ENCODE measurements around the gene ANGPTL8.

Gene ANGPTL8

GRCh38 chr19:11221082-11221598 lies 18.3 kb upstream of the ANGPTL8 start:
- Histone ChIP-seq H3K4me3 (ENCODE audit: severe bottlenecking) (no peak overlapping the region), H3K27ac (ENCODE audit: poor library complexity, severe bottlenecking) (no peak overlapping the region), H3K9me3 (ENCODE audit: severe bottlenecking) (peaks cover 9% of the 10 kb centered on the region), H3K4me1 (ENCODE audit: insufficient read depth, poor library complexity, severe bottlenecking) (no peaks in the 10 kb centered on the region), H3K27me3 (ENCODE audit: insufficient read depth, poor library complexity, severe bottlenecking) (no peaks in the 10 kb centered on the region), H3K36me3 (ENCODE audit: low read depth) (peaks cover 43% of the 10 kb centered on the region)
- TF ChIP-seq CTCF (IDR thresholded peaks at IDR 0.05; ENCODE audit: poor library complexity, severe bottlenecking) = no peak
- DNase-seq (ENCODE audit: low spot score) = no peak
- ATAC-seq (ENCODE audit: low read depth) = no peak

DNA sequence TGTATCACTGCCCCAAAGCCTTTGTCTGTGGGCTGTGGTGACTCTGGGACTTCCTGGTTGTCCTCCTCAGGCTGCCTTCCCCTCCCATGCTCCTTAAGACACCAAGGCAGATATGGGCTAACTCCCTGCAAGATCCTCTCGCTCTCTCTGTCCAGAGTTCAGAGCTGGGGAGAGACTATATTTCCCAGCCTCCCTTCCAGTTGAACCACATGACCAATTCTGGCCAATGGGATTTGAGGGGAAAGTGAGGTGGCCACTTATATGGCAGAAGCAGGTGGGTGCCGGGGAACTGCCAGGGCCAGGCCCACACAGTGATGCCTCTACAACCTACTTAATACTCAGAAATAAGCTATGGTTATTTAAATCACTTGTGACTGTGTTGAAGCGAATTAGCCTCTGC lies 16.2 kb upstream of the ANGPTL8 start:
- H3K4me3 ChIP-seq (ENCODE audit: severe bottlenecking) = no peak overlapping the region
- DNase-seq (ENCODE audit: low spot score) (no peak), ATAC-seq (ENCODE audit: low read depth) (no peak; the same call in 2 of the 3 replicates)
- peaks cover 46% of the 10 kb centered on the region for H3K36me3 ChIP-seq (ENCODE audit: low read depth)
- no peak overlapping the region for H3K27ac ChIP-seq (ENCODE audit: poor library complexity, severe bottlenecking)
- no peaks in the 10 kb centered on the region for H3K27me3 ChIP-seq (ENCODE audit: insufficient read depth, poor library complexity, severe bottlenecking)
- H3K9me3 ChIP-seq (ENCODE audit: severe bottlenecking) = peaks cover 9% of the 10 kb centered on the region
- no peak for TF ChIP-seq CTCF (IDR thresholded peaks at IDR 0.05; ENCODE audit: poor library complexity, severe bottlenecking)
- no peaks in the 10 kb centered on the region for H3K4me1 ChIP-seq (ENCODE audit: insufficient read depth, poor library complexity, severe bottlenecking)

GRCh38 chr19:11224429-11224828 lies 15.0 kb upstream of the ANGPTL8 start:
- no peak for TF ChIP-seq CTCF (IDR thresholded peaks at IDR 0.05; ENCODE audit: poor library complexity, severe bottlenecking)
- H3K36me3 ChIP-seq (ENCODE audit: low read depth) = peaks cover 43% of the 10 kb centered on the region
- H3K4me3 ChIP-seq (ENCODE audit: severe bottlenecking) = no peak overlapping the region
- peaks cover 9% of the 10 kb centered on the region for H3K9me3 ChIP-seq (ENCODE audit: severe bottlenecking)
- H3K27ac ChIP-seq (ENCODE audit: poor library complexity, severe bottlenecking) = no peak overlapping the region
- ATAC-seq (ENCODE audit: low read depth) (no peak), DNase-seq (ENCODE audit: low spot score) (no peak)
- H3K27me3 ChIP-seq (ENCODE audit: insufficient read depth, poor library complexity, severe bottlenecking) = no peaks in the 10 kb centered on the region
- H3K4me1 ChIP-seq (ENCODE audit: insufficient read depth, poor library complexity, severe bottlenecking) = no peaks in the 10 kb centered on the region

- H3K4me1 ChIP-seq (ENCODE audit: insufficient read depth, poor library complexity, severe bottlenecking) = no peaks in the 10 kb centered on the region
- H3K9me3 ChIP-seq (ENCODE audit: severe bottlenecking) = peaks cover 9% of the 10 kb centered on the region
- H3K27ac ChIP-seq (ENCODE audit: poor library complexity, severe bottlenecking) = no peak overlapping the region
- no peaks in the 10 kb centered on the region for H3K27me3 ChIP-seq (ENCODE audit: insufficient read depth, poor library complexity, severe bottlenecking)
- H3K36me3 ChIP-seq (ENCODE audit: low read depth) = peaks cover 41% of the 10 kb centered on the region
- TF ChIP-seq CTCF (IDR thresholded peaks at IDR 0.05; ENCODE audit: poor library complexity, severe bottlenecking) = no peak
- no peak for DNase-seq (ENCODE audit: low spot score)
- no peak overlapping the region for H3K4me3 ChIP-seq (ENCODE audit: severe bottlenecking)
- ATAC-seq (ENCODE audit: low read depth) = no peak
These were observed 14.2 kb upstream of the ANGPTL8 start for GRCh38 chr19:11225172-11225571.

DNA sequence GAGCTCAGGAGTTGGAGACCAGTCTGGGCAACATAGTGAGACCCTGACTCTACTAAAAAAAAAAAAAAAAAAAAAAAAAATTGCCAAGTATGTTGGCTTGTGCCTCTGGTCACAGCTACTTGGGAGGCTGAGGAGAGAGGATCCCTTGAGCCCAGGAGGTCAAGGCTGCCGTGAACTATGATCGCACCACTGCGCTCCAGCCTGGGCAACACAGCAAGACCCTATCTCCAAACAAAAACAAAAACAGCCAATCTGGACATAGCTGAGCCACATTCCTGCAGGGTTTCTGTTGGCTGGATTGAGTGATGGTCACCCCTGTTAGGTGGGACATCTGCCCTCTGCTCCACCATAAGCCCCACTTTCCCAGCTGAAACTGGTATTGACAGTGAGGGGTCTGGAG lies 13.6 kb upstream of the ANGPTL8 start:
- DNase-seq (ENCODE audit: low spot score) (no peak), ATAC-seq (ENCODE audit: low read depth) (no peak)
- peaks cover 38% of the 10 kb centered on the region for H3K36me3 ChIP-seq (ENCODE audit: low read depth)
- no peaks in the 10 kb centered on the region for H3K27me3 ChIP-seq (ENCODE audit: insufficient read depth, poor library complexity, severe bottlenecking)
- H3K27ac ChIP-seq (ENCODE audit: poor library complexity, severe bottlenecking) = no peak overlapping the region
- peaks cover 9% of the 10 kb centered on the region for H3K9me3 ChIP-seq (ENCODE audit: severe bottlenecking)
- TF ChIP-seq CTCF (IDR thresholded peaks at IDR 0.05; ENCODE audit: poor library complexity, severe bottlenecking) = no peak
- H3K4me3 ChIP-seq (ENCODE audit: severe bottlenecking) = no peak overlapping the region
- no peaks in the 10 kb centered on the region for H3K4me1 ChIP-seq (ENCODE audit: insufficient read depth, poor library complexity, severe bottlenecking)
